Dermis microvascular lymphatic vessel endothelial cell (primary cell): ENCODE measurements around the gene EME2. TPM values are rescaled to one million over a fixed set of nuclear protein-coding genes. Genes with fewer than 3 reads are reported as not detected.

Source experiments
- DNase-seq, 2 donors: peaks; one replicate each; pipeline versions ENCODE4 v3.0.0 to v3.0.0-alpha.2; 2010; ENCODE audit warnings: low read depth in 2 of 2
- total RNA-seq: library from RNA; depleted of rRNA; stranded (reverse); fragments of >200 nt; gene quantifications from 2 replicates; pipeline ENCODE4 v1.2.1, GENCODE V29; 2014

Gene EME2
- total RNA-seq, 1 donor from 2014 or later: 2.6 TPM

DNA sequence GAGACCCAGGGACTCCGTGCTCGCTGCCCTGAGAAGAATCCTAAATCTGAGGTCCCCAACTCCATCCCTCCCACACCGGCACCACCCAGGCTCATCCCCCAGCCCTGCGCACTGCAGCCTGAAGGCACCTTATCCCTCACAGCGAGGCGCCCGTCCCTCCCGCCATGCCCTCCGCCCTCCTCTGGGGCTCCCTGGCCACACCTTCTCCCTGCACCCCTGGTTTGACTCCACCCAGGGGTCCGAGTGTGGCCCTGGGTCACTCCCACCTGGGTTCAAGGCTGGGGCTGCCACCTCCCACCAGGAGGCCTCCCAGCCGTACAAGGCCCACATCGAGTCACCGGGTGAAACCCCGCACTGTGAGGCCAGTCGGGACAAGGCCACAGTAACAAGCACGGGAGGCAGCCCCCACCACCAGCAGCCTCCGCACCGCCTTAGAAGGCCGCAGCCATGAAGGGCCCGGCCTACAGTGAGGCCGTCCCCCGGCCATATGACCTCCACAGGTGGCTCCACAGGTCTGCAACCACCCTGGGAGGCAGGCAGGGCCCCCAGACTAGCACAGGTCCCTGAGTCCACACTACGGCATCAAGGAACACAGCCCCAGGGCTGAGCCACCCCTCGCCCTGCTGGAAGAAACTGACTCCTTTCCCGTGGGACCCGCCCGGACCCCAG is 45.7 kb downstream of the EME2 start:
- no peak for DNase-seq

DNA sequence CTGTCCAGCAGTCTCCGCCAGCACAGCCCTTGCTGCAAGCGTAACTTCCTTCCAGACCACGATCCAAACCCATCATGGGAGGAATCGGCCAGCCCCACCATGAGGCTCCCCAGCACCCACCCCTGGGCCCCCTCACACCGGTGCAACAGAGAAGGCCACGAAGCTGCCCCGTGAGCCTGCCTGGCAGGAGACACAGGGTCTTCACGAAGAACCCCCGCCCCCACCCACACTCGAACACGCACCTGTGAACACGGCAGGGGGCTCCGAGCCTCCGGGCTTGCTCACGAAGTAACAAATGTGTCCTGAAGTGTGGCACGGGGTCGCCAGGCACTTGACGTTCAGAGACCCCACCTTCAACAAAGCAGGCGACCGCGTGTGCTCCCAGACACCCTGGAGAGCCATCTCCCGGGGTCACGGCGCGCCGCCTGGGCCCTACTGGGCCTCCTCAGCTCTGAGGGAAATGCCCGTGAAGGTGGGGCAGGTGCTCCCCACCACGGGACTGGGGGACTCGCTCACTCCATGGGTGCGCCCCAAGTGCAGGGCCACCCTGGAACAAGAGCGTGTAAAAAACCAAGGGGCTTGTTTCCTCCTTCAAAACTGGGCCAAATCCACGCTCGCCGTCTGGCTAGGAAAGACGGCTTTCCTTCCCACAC is 46.4 kb downstream of the EME2 start:
- DNase-seq: no peak

DNA sequence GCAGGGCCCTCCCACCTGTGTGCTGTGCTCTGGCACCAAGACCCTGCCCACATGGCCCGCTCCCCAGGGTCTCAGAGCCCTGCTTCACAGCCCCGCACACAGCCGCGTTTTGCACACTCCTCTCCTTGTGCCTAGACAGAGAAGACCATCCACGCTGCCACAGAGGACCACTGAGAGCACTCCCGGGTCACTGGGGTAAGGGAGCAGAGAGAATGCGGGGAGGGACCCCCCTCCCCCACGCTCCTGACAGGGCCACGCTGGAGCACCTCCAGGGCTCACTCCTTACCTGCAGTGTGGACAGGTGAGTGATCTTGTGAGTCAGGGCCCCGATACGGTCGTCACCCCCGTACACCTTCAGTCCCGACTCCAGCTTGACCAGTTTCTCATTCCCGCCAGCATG is 47.0 kb downstream of the EME2 start:
- DNase-seq: no peak

DNA sequence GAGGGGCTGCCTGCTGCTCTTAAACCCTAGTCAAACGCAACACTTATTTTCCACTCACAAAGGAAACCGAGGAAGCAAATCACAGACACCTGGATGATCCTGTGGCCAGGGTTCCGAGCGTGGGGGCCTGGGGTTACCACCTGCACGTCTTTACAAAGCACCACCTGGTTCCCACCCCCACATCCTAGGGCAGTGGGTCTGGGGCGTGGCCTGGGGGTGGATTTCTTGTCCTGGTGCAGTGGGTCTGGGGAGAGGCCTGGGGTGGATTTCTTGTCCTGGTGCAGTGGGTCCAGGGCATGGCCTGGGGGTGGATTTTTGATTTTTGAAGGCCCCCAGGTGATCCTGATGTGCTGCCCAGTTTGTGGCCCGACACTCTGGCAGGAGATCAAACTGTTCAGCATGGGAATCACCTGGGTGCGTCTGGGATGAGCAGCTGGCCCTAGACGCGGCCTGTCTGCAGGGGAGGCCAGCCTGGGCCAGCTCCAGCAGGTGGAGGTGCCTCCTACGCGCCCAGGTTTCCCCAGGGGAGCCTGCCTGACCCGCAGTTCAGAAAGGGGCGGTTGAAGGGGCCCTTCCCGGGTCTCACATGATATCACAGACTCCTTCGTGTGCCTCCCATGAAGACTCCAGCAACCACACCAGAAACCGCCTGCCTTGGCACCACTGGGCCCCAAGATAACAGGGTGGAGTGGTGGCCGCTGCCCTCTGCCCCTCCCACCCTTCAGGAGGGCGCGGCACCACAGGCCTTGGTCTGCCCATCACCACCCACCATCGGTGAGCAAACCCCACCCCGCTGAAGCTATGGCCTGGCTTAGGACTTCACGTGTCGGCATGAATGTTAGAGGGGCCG is 47.7 kb downstream of the EME2 start:
- DNase-seq: no peak

DNA sequence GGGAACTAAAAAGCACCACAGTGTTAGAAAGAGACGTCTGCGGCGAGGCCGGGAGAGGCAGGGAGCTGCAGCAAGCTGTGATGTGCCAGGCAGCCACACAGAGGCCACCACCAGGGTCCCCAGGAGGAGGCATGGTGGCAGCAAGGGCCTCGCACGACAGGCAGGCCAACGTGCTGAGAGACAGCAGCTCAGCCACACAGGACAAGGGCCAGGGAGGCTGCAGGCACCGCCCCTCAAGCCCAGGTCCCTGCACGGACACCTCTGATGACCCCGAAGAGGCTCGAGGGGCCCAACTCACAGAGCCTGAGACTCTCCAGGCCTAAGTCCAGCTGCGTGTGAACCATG is 48.3 kb downstream of the EME2 start:
- DNase-seq: no peak

DNA sequence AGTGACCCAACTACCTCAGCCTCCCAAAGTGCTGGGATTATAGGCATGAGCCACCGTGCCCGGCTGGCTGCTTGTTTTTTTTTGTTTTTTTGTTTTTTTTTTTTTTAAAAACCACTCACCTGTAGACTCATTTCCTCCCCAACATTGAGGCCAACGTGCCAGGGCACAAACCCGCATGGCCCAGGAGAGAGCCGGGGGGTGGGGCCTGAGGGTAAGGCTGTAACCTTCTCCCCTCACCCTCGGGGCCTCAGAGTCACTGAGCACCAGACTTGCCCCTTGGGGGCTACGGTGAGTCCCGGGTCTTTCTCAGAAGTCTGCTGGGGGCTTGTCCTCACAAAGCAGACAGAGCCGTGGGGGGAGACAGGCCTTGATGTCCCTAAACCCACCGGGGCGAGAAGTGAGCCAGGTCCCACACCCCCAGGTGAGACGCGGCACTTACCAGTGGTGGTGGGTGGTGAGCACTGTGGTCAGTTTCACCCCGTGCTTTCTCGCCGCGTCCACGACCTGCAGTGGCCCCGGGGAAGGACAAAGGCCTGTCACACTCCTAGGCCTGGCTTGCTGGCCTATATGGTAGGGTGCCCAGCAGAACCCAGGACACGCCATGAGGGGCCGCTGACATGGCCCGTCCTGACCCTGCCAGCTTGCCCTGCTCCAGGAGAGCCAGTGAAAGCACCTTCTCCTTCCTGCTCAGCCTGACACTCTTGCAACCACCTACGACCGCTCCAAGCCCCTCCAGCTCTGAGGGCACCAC is 49.4 kb downstream of the EME2 start:
- no peak for DNase-seq

DNA sequence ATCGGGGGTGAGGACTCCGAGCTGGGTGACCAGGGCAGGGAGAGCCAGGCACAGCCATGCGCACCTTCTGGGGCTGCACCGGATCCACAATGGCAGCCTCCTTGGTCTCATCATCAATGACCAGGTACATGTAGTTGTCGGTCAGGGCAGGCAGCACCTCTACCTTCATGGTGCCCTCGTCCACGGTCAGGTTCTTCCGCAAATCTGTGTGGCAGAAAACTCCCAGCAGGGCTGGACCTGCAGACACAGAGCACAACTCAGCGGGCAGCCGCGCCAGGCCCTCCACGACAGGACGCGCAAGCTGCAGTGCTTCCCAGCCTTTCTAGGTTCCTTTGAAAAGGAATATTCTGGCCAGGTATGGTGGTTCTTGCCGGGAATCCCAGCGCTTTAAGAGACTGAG is 50.2 kb downstream of the EME2 start:
- DNase-seq: no peak

DNA sequence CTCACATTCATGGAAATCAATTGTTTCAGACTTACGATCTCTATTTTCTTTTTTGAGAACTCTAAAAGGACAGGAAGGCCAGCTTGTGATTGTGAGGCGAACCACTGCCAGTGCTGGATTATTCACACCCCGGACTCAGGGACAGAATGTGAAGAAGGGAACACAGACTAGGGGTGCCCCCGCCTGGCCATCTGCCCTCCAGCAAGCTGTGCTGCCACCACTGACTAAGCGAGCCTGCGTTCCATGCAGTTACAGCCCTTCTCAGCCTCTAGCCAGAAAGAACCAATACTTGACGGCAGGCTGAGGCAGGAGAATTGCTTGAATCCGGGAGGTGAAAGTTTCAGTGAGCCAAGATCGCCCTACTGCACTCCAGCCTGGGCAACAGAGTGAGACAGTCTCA is 51.2 kb downstream of the EME2 start:
- peak in 1 of 2 donors; percentile 74 for DNase-seq

DNA sequence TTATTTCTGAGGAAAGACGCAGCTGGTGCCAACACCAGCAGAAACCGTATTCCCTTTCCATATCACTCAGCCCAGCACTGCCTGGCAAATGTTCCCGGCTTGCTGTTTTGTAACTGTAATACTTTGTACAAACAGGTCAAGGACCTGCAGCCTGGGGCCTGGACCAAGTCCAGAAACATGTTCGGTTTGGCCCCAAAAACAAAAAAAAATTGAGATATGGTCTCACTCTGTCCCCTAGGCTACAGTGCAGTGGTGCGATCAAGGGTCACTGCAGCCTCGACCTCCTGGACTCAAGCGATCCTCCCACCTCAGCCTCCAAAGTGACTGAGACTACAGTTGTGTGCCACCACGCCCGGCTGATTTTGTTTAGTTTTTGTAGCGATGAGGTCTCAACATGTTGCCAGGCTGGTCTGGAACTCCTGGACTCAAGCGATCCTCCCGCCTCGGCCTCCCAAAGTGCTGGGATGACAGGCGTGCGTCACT is 52.8 kb downstream of the EME2 start:
- DNase-seq: no peak

Other genes with a start within 250 kb of the EME2 start
- 95.9 and 158 TPM in 2 replicates for gene TMEM204, start 239.1 kb upstream of the EME2 start, total RNA-seq
- 11.3 and 17.4 TPM in 2 replicates for gene IFT140, start 160.7 kb upstream of the EME2 start, total RNA-seq
- 7.1 and 12.9 TPM in 2 replicates for gene CRAMP1, start 160.4 kb upstream of the EME2 start, total RNA-seq
- 42.5 and 56.1 TPM in 2 replicates for gene JPT2, start 94.5 kb upstream of the EME2 start, total RNA-seq
- gene MAPK8IP3, start 66.6 kb upstream of the EME2 start, total RNA-seq: 13.9 and 25.7 TPM in 2 replicates
- gene NME3, start 1.3 kb upstream of the EME2 start, total RNA-seq: 33.0 and 37.6 TPM in 2 replicates
- 48.1 and 58.2 TPM in 2 replicates for gene MRPS34, start 324 bp downstream of the EME2 start, total RNA-seq
- 35.3 and 54.2 TPM in 2 replicates for gene SPSB3, start 9.8 kb downstream of the EME2 start, total RNA-seq
- 58.9 and 76.7 TPM in 2 replicates for gene NUBP2, start 10.2 kb downstream of the EME2 start, total RNA-seq
- not detected in 2 replicates for gene IGFALS, start 20.9 kb downstream of the EME2 start, total RNA-seq
- 53.5 and 82.7 TPM in 2 replicates for gene HAGH, start 54.0 kb downstream of the EME2 start, total RNA-seq
- gene FAHD1, start 54.4 kb downstream of the EME2 start, total RNA-seq: 72.3 and 84.5 TPM in 2 replicates
- not detected in 2 replicates for gene MEIOB, start 99.4 kb downstream of the EME2 start, total RNA-seq
- gene HS3ST6, start 145.6 kb downstream of the EME2 start, total RNA-seq: not detected in 2 replicates
- gene MSRB1, start 170.4 kb downstream of the EME2 start, total RNA-seq: 10.4 and 11.9 TPM in 2 replicates
- gene RPL3L, start 181.9 kb downstream of the EME2 start, total RNA-seq: not detected in 2 replicates
- gene NDUFB10, start 186.7 kb downstream of the EME2 start, total RNA-seq: 137 and 147 TPM in 2 replicates
- gene RPS2, start 192.0 kb downstream of the EME2 start, total RNA-seq: 2,692 and 2,867 TPM in 2 replicates
- gene RNF151, start 194.0 kb downstream of the EME2 start, total RNA-seq: not detected in 2 replicates
- 31.7 and 41.5 TPM in 2 replicates for gene TBL3, start 199.2 kb downstream of the EME2 start, total RNA-seq
- 0.13 TPM in 1 of 2 replicates, not detected in the other for gene NOXO1, start 208.7 kb downstream of the EME2 start, total RNA-seq
- gene GFER, start 211.4 kb downstream of the EME2 start, total RNA-seq: 9.7 and 10.3 TPM in 2 replicates
- 1.3 and 1.5 TPM in 2 replicates for gene SYNGR3, start 217.2 kb downstream of the EME2 start, total RNA-seq
- gene ZNF598, start 237.0 kb downstream of the EME2 start, total RNA-seq: 9.2 and 12.9 TPM in 2 replicates
- gene NPW, start 247.0 kb downstream of the EME2 start, total RNA-seq: 0.25 and 1.3 TPM in 2 replicates